ENCODE results near the gene LHFPL2. TPM values are rescaled to one million over a fixed set of nuclear protein-coding genes. Genes with fewer than 3 reads are reported as not detected.

The LHFPL2 gene
- total RNA-seq, 1 experiment from 2014 or later = 17.9 TPM

DNA sequence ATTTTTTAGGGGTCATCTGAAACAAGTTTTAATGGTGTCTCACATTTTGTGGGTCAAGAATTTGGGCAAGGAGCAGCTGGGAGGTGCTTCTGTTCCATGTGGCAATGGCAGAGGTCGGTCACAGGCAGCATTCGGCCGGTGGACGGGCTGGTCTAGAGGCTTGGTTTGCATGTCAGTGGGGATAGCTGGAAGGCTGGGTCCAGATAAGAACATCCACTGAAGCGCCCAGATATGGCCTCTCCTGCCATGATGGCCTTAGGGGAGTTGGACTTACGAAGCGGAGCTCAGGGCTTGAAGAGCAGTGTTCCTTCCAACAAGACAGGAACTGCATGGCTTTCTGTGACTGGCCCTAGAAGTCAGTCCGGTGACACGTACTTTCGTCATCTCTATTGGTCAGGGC is 30.3 kb downstream of the LHFPL2 start:
- no peak for ATAC-seq
- CTCF ChIA-PET = no interaction called here
- POLR2A ChIA-PET = no interaction called here
- no peak overlapping the region for H3K9ac ChIP-seq (ENCODE audit: low read length)
- no peak overlapping the region for H3K27ac ChIP-seq (ENCODE audit: low read depth, low read length)
- no TSS peak for BruUV-seq (replicated peaks)
- intact Hi-C loops (cut with micrococcal nuclease) = no loop called here
- RAD21 ChIA-PET (ENCODE audit: low non-redundant PET in 1 of 2, low total read pairs in 2 of 2, uncharacterized antibody in 2 of 2, unreplicated experiment in 2 of 2) = no interaction called here
- H3K79me2 ChIP-seq (ENCODE audit: insufficient read depth, low read length) = no peaks in the 10 kb centered on the region; the same call in 1 of the 2 replicates
- peaks cover 0 to 19% of the 10 kb centered on the region in 2 experiments; a peak in 3 of 4 replicates for H3K4me1 ChIP-seq (ENCODE audit: control insufficient read depth in 1 of 2, insufficient read depth in 2 of 2, low read length in 2 of 2)
- no peak for TF ChIP-seq FOSL1 (IDR thresholded peaks at IDR 0.05; ENCODE audit: low read depth)
- TF ChIP-seq EZH2phosphoT487 (IDR thresholded peaks at IDR 0.05; ENCODE audit: borderline replicate concordance) = no peak
- TF ChIP-seq, protein P1, sequence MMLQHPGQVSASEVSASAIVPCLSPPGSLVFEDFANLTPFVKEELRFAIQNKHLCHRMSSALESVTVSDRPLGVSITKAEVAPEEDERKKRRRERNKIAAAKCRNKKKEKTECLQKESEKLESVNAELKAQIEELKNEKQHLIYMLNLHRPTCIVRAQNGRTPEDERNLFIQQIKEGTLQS (IDR thresholded peaks at IDR 0.05) = no peak
- TF ChIP-seq ELF1 (IDR thresholded peaks at IDR 0.05; ENCODE audit: borderline replicate concordance, low read depth) = no peak
- TF ChIP-seq ZFX (IDR thresholded peaks at IDR 0.05) = no peak
- no peak for TF ChIP-seq CBX3 (IDR thresholded peaks at IDR 0.05; ENCODE audit: low read depth)
- TF ChIP-seq EZH2 (IDR thresholded peaks at IDR 0.05) = no peak
- TF ChIP-seq POLR2A (IDR thresholded peaks at IDR 0.05; ENCODE audit: borderline replicate concordance, extremely low read depth, insufficient read depth, insufficient read length) = no peak
- TF ChIP-seq CEBPB (IDR thresholded peaks at IDR 0.05; ENCODE audit: low read depth) = no peak
- no peak for TF ChIP-seq ZNF274 (IDR thresholded peaks at IDR 0.05; ENCODE audit: low read depth, low read length)
- TF ChIP-seq, protein P2, sequence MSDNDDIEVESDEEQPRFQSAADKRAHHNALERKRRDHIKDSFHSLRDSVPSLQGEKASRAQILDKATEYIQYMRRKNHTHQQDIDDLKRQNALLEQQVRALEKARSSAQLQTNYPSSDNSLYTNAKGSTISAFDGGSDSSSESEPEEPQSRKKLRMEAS (IDR thresholded peaks at IDR 0.05) = no peak
- no peak for TF ChIP-seq YY1 (IDR thresholded peaks at IDR 0.05; ENCODE audit: extremely low read depth, insufficient replicate concordance, low read depth, low read length)
- TF ChIP-seq SIN3A (IDR thresholded peaks at IDR 0.05; ENCODE audit: low read depth) = no peak
- TF ChIP-seq, protein P3, sequence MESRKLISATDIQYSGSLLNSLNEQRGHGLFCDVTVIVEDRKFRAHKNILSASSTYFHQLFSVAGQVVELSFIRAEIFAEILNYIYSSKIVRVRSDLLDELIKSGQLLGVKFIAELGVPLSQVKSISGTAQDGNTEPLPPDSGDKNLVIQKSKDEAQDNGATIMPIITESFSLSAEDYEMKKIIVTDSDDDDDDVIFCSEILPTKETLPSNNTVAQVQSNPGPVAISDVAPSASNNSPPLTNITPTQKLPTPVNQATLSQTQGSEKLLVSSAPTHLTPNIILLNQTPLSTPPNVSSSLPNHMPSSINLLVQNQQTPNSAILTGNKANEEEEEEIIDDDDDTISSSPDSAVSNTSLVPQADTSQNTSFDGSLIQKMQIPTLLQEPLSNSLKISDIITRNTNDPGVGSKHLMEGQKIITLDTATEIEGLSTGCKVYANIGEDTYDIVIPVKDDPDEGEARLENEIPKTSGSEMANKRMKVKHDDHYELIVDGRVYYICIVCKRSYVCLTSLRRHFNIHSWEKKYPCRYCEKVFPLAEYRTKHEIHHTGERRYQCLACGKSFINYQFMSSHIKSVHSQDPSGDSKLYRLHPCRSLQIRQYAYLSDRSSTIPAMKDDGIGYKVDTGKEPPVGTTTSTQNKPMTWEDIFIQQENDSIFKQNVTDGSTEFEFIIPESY (IDR thresholded peaks at IDR 0.05; ENCODE audit: extremely low read depth, insufficient replicate concordance, low read length) = no peak
- no peak for TF ChIP-seq SRF (IDR thresholded peaks at IDR 0.05; ENCODE audit: low read depth)
- no peak for TF ChIP-seq JUND (IDR thresholded peaks at IDR 0.05)
- TF ChIP-seq, protein P4, sequence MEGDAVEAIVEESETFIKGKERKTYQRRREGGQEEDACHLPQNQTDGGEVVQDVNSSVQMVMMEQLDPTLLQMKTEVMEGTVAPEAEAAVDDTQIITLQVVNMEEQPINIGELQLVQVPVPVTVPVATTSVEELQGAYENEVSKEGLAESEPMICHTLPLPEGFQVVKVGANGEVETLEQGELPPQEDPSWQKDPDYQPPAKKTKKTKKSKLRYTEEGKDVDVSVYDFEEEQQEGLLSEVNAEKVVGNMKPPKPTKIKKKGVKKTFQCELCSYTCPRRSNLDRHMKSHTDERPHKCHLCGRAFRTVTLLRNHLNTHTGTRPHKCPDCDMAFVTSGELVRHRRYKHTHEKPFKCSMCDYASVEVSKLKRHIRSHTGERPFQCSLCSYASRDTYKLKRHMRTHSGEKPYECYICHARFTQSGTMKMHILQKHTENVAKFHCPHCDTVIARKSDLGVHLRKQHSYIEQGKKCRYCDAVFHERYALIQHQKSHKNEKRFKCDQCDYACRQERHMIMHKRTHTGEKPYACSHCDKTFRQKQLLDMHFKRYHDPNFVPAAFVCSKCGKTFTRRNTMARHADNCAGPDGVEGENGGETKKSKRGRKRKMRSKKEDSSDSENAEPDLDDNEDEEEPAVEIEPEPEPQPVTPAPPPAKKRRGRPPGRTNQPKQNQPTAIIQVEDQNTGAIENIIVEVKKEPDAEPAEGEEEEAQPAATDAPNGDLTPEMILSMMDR (IDR thresholded peaks at IDR 0.05 in 2 of 3, conservative IDR thresholded peaks at IDR 0.05 in 1 of 3; ENCODE audit: borderline replicate concordance in 1 of 3, insufficient read depth in 1 of 3, low read depth in 2 of 3, low read length in 2 of 3) = no peak
- TF ChIP-seq POLR2AphosphoS5 (IDR thresholded peaks at IDR 0.05; ENCODE audit: low read depth, low read length) = no peak
- H3K27me3 ChIP-seq (ENCODE audit: insufficient read depth, low read length) = no peaks in the 10 kb centered on the region
- H3K4me2 ChIP-seq (ENCODE audit: low read length) = no peak overlapping the region
- H2AFZ ChIP-seq (ENCODE audit: low read depth, low read length, poor library complexity, severe bottlenecking) = no peak overlapping the region
- H3K4me3 ChIP-seq (replicated peaks in 1 of 2; ENCODE audit: low read depth in 1 of 2, low read length in 2 of 2) = no peak overlapping the region
- no peaks in the 10 kb centered on the region for H3K9me2 ChIP-seq (ENCODE audit: insufficient read depth)
- DNase-seq (ENCODE audit: low read depth, low spot score) = no peak
- peaks cover 0 to 4% of the 10 kb centered on the region in 2 experiments; a peak in 2 of 4 replicates for H3K36me3 ChIP-seq (ENCODE audit: control insufficient read depth in 1 of 2, insufficient read depth in 2 of 2, low read length in 2 of 2)
- H3K9me3 ChIP-seq (ENCODE audit: control insufficient read depth in 1 of 2, insufficient read depth in 1 of 2, low read depth in 1 of 2, low read length in 2 of 2) = no peaks in the 10 kb centered on the region
- no peaks in the 10 kb centered on the region for H4K20me1 ChIP-seq (ENCODE audit: insufficient read depth)
